Chondrocyte (in vitro differentiated cells): Measurements from ENCODE around the gene MYB. TPM values are rescaled to one million over a fixed set of nuclear protein-coding genes. Genes with fewer than 3 reads are reported as not detected.
A peak's percentile ranks its signal among the peaks of the same experiment; 100 is the strongest.

Source experiments
- DNase-seq: peaks from one replicate; pipeline ENCODE4 v3.0.0; 2021; ENCODE audit warnings: mixed read lengths, low spot score
- H3K27ac Mint-ChIP-seq: one replicate; pipeline ENCODE4 v1.8.0; 2021; ENCODE audit warnings: mild to moderate bottlenecking, moderate library complexity, mixed read lengths; ENCODE audit not compliant: unreplicated experiment
- H3K27me3 Mint-ChIP-seq: 2 replicates; pipeline ENCODE4 v1.8.0; 2021; ENCODE audit warnings: low read depth, mixed read lengths
- H3K36me3 Mint-ChIP-seq: 2 replicates; pipeline ENCODE4 v1.8.0; 2021; ENCODE audit warnings: low read depth, mixed read lengths
- H3K4me1 Mint-ChIP-seq: 2 replicates; pipeline ENCODE4 v1.8.0; 2021; ENCODE audit warnings: low read depth, mild to moderate bottlenecking, mixed read lengths
- H3K4me3 Mint-ChIP-seq: one replicate; pipeline ENCODE4 v1.8.0; 2021; ENCODE audit warnings: mild to moderate bottlenecking, moderate library complexity, mixed read lengths; ENCODE audit not compliant: unreplicated experiment
- H3K9me3 Mint-ChIP-seq: 2 replicates; pipeline ENCODE4 v1.8.0; 2021; ENCODE audit warnings: low read depth, mixed read lengths
- CTCF ChIP-seq: fragments of 200-600 bp; sonication (generic); IDR thresholded peaks from 2 replicates; pipeline ENCODE4 v1.5.0; 2021; ENCODE audit warnings: antibody characterized with exemption, mild to moderate bottlenecking, moderate library complexity
- long read RNA-seq: library from polyadenylated mRNA; stranded (forward); transcript quantifications from one replicate; pipeline ENCODE4 v2.0.0, GENCODE V29; 2021
- total RNA-seq: library from RNA; stranded (reverse); gene quantifications from 3 replicates; pipeline ENCODE4 v1.2.1, GENCODE V29; 2021

MYB gene
- total RNA-seq, result 0.13 to 0.51 TPM (median 0.20 TPM) in 3 replicates
- long read RNA-seq, result 0 reads

GRCh38 chr6:135180542-135181332 lies at the start of gene MYB:
TSS of gene MYB (plus strand) at chr6:135181308. CDS start at chr6:135181514, 206 bp downstream.
- peaks cover 11% of the 10 kb centered on the region for H3K27me3 Mint-ChIP-seq
- peak within 1 kb of the TSS; percentile 72 for H3K4me3 Mint-ChIP-seq
- peaks cover 27% of the 10 kb centered on the region for H3K4me1 Mint-ChIP-seq
- H3K27ac Mint-ChIP-seq, result no peak within 1 kb of the TSS
- no peak for DNase-seq
- no peaks in the 10 kb centered on the region for H3K36me3 Mint-ChIP-seq
- peaks cover 9% of the 10 kb centered on the region for H3K9me3 Mint-ChIP-seq
- peak; percentile 41 for TF ChIP-seq CTCF

DNA sequence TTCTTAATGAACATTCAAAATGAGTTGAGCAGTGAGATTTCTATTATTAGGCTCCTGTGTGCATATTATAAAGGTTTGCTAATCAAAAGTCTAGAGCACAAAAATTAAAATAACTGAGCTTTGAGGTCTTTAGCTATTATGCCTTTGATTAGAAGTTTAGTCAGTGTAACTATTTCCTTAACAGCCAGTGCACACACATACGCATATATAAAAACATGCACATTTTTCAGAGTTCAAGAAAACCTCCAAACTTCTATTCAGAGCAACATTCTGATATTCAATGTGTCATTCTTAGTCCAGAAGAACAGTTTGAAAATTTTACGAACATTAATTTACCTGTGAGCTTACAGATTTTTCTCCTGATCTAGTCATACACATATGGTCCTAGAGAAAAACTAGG lies 48.3 kb upstream of the MYB start:
- TF ChIP-seq CTCF, result no peak
- Mint-ChIP-seq H3K27me3 (peaks cover 4% of the 10 kb centered on the region), H3K9me3 (no peaks in the 10 kb centered on the region), H3K27ac (no peak overlapping the region), H3K36me3 (no peaks in the 10 kb centered on the region), H3K4me1 (no peaks in the 10 kb centered on the region), H3K4me3 (no peak overlapping the region)
- no peak for DNase-seq

DNA sequence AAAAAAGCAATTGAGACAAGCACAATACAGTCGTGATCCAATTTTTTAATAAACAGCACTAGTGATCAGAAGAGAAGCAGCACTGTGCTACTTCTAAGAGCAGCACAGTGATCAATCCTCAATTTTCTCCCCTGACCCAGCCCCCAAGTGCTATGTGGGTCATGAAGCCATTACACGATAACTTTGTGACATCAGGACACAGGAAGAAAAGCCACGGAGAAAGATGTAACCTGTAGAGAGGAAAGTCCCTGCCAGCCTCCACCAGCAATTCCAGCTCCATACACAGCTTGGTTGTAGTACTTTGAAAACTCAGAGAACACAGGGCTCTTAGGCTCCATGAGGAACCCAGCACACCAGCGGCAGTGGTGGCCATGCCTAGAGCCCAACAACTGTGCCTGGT lies 45.3 kb upstream of the MYB start:
- Mint-ChIP-seq H3K4me1 (no peaks in the 10 kb centered on the region), H3K4me3 (no peak overlapping the region), H3K9me3 (no peaks in the 10 kb centered on the region), H3K36me3 (no peaks in the 10 kb centered on the region), H3K27me3 (peaks cover 6% of the 10 kb centered on the region), H3K27ac (no peak overlapping the region)
- no peak for DNase-seq
- no peak for TF ChIP-seq CTCF

- no peak overlapping the region for H3K4me3 Mint-ChIP-seq
- no peaks in the 10 kb centered on the region for H3K4me1 Mint-ChIP-seq
Measured at GRCh38 chr6:135137826-135138225, 43.3 kb upstream of the MYB start.

GRCh38 chr6:135141182-135141581 lies 39.9 kb upstream of the MYB start:
- H3K4me3 Mint-ChIP-seq, result no peak overlapping the region
- no peak for TF ChIP-seq CTCF
- no peaks in the 10 kb centered on the region for H3K9me3 Mint-ChIP-seq

More at GRCh38 chr6:135137826-135138225, 43.3 kb upstream of the MYB start:
- H3K27me3 Mint-ChIP-seq, result peaks cover 11% of the 10 kb centered on the region
- no peak overlapping the region for H3K27ac Mint-ChIP-seq
- no peaks in the 10 kb centered on the region for H3K36me3 Mint-ChIP-seq
- no peak for DNase-seq
- TF ChIP-seq CTCF, result no peak
- no peaks in the 10 kb centered on the region for H3K9me3 Mint-ChIP-seq

More at GRCh38 chr6:135141182-135141581, 39.9 kb upstream of the MYB start:
- H3K4me1 Mint-ChIP-seq, result peaks cover 7% of the 10 kb centered on the region
- no peak for DNase-seq
- H3K36me3 Mint-ChIP-seq, result no peaks in the 10 kb centered on the region
- peaks cover 9% of the 10 kb centered on the region for H3K27me3 Mint-ChIP-seq
- no peak overlapping the region for H3K27ac Mint-ChIP-seq
